K562 (cell line): ENCODE results near the gene BHLHE40. TPM values are rescaled to one million over a fixed set of nuclear protein-coding genes. Genes with fewer than 3 reads are reported as not detected.
A peak's percentile ranks its signal among the peaks of the same experiment; 100 is the strongest.

Experiments used
- CBX5 ChIP-seq: IDR thresholded peaks from 2 replicates; pipeline ENCODE4 v1.6.1; 2014; ENCODE audit warnings: low read depth, borderline replicate concordance
- CHD7 ChIP-seq: fragments of 200-600 bp; sonication (generic); IDR thresholded peaks from one replicate; pipeline ENCODE4 v1.6.1; 2012; ENCODE audit warnings: mild to moderate bottlenecking, low read depth, low read length, inconsistent platforms
- GABPB2 ChIP-seq: fragments of 250-450 bp; sonication (Bioruptor Pico); conservative IDR thresholded peaks from 2 replicates; pipeline ENCODE4 v1.5.1; 2021; ENCODE audit warnings: mild to moderate bottlenecking
- HMG20A ChIP-seq: fragments of 450-650 bp; formaldehyde crosslinking; conservative IDR thresholded peaks from 2 replicates; pipeline ENCODE4 v1.4.0; 2020; ENCODE audit warnings: mild to moderate bottlenecking, mixed read lengths
- HNRNPL ChIP-seq: fragments of 200-400 bp; formaldehyde crosslinking; IDR thresholded peaks from 2 replicates; pipeline ENCODE4 v1.6.1; 2017; ENCODE audit warnings: low read depth, mild to moderate bottlenecking, low read length
- SMAD2 ChIP-seq: fragments of 150-350 bp; IDR thresholded peaks from 2 replicates; pipeline ENCODE4 v1.6.1; 2014; ENCODE audit warnings: low read depth, mild to moderate bottlenecking, low read length
- SREBF1 ChIP-seq: fragments of 150-350 bp; IDR thresholded peaks from 2 replicates; pipeline ENCODE4 v1.6.1; 2014; ENCODE audit warnings: antibody characterized with exemption, low read depth, low read length, borderline replicate concordance
- U2AF1 ChIP-seq: fragments of 200-400 bp; formaldehyde crosslinking; optimal IDR thresholded peaks from 2 replicates; pipeline ENCODE3; 2017; ENCODE audit warnings: mild to moderate bottlenecking, low read depth, low read length, moderate library complexity
- ZBED1 ChIP-seq: IDR thresholded peaks from 2 replicates; pipeline ENCODE4 v1.6.1; 2014
- ZNF134 ChIP-seq: fragments of 250-450 bp; sonication (Bioruptor Pico); conservative IDR thresholded peaks from 2 replicates; pipeline ENCODE4 v1.4.0; 2020
- polyA plus RNA-seq, 8 experiments: library from polyadenylated mRNA; depleted of rRNA in 4 of 8; stranded (reverse) in 5 of 8; unstranded in 3 of 8; fragments of >200 nt; fragmentation: Nextera tagmentation in 2 of 8; fragmentation: Illumina TruSeq in 1 of 8; extraction: Ambion mirVana in 2 of 8; extraction: Trizol in 1 of 8; gene quantifications; 2 replicates each; pipeline versions ENCODE4 v1.2.1 to v1.2.3, GENCODE V29; 2011 to 2014; ENCODE audit warnings: inconsistent platforms in 1 of 8, missing spikeins in 1 of 8
- total RNA-seq, 7 experiments: library from RNA; depleted of rRNA in 6 of 7; stranded (reverse); fragments of >200 nt in 6 of 7; fragmentation: Illumina TruSeq in 2 of 7; extraction: Trizol in 2 of 7; gene quantifications; 2 replicates each; pipeline versions ENCODE4 v1.2.1 to v1.2.3, GENCODE V29; 2011 to 2021; ENCODE audit warnings: low replicate concordance in 1 of 7
- TF ChIP-seq, protein P1 (sequence below): sonication (generic); formaldehyde crosslinking; IDR thresholded peaks from 2 replicates; pipeline ENCODE4 v1.8.0; 2023; ENCODE audit warnings: missing genetic modification reagents, mild to moderate bottlenecking, borderline replicate concordance

BHLHE40 gene
- total and polyA plus RNA-seq, 9 of the 15 experiments (the other 6 are each of a cell fraction or from before 2014, with no cell fraction given): 12.0 to 83.9 (median 31.4) TPM

GRCh38 chr3:4977001-4977852 lies 2.0 kb upstream of the BHLHE40 start (continued):
- TF ChIP-seq, protein P1, sequence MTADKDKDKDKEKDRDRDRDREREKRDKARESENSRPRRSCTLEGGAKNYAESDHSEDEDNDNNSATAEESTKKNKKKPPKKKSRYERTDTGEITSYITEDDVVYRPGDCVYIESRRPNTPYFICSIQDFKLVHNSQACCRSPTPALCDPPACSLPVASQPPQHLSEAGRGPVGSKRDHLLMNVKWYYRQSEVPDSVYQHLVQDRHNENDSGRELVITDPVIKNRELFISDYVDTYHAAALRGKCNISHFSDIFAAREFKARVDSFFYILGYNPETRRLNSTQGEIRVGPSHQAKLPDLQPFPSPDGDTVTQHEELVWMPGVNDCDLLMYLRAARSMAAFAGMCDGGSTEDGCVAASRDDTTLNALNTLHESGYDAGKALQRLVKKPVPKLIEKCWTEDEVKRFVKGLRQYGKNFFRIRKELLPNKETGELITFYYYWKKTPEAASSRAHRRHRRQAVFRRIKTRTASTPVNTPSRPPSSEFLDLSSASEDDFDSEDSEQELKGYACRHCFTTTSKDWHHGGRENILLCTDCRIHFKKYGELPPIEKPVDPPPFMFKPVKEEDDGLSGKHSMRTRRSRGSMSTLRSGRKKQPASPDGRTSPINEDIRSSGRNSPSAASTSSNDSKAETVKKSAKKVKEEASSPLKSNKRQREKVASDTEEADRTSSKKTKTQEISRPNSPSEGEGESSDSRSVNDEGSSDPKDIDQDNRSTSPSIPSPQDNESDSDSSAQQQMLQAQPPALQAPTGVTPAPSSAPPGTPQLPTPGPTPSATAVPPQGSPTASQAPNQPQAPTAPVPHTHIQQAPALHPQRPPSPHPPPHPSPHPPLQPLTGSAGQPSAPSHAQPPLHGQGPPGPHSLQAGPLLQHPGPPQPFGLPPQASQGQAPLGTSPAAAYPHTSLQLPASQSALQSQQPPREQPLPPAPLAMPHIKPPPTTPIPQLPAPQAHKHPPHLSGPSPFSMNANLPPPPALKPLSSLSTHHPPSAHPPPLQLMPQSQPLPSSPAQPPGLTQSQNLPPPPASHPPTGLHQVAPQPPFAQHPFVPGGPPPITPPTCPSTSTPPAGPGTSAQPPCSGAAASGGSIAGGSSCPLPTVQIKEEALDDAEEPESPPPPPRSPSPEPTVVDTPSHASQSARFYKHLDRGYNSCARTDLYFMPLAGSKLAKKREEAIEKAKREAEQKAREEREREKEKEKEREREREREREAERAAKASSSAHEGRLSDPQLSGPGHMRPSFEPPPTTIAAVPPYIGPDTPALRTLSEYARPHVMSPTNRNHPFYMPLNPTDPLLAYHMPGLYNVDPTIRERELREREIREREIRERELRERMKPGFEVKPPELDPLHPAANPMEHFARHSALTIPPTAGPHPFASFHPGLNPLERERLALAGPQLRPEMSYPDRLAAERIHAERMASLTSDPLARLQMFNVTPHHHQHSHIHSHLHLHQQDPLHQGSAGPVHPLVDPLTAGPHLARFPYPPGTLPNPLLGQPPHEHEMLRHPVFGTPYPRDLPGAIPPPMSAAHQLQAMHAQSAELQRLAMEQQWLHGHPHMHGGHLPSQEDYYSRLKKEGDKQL (CRISPR knock-in tag): no peak
- no peak; the same call in 1 of the 2 replicates for TF ChIP-seq CBX5
- no peak for TF ChIP-seq ZBED1
- no peak for TF ChIP-seq SMAD2
- TF ChIP-seq HMG20A (CRISPR knock-in tag): peak; percentile 14; the same call in 1 of the 2 replicates
- no peak for TF ChIP-seq GABPB2 (CRISPR knock-in tag)
- peak; percentile 42 for TF ChIP-seq ZNF134 (CRISPR knock-in tag)
- no peak for TF ChIP-seq HNRNPL
- TF ChIP-seq U2AF1: no peak
- peak; percentile 38; the same call in 1 of the 2 replicates for TF ChIP-seq SREBF1
- TF ChIP-seq CHD7: no peak
